Testis (tissue), 3 donors: Measurements from ENCODE around the gene REXO5. TPM values are rescaled to one million over a fixed set of nuclear protein-coding genes. Genes with fewer than 3 reads are reported as not detected.
"Not testable (repeated sequence)": the region's sequence is repeated elsewhere in the genome, so short reads cannot be mapped to it uniquely, and the experiment has no call there.

Source experiments
- DNase-seq: peaks from one replicate; pipeline ENCODE4 v3.0.0-alpha.2; 2019
- H3K27ac ChIP-seq, 2 donors: fragments of 200-600 bp; sonication (generic); one replicate each; pipeline ENCODE4 v1.5.1; 2019
- H3K27me3 ChIP-seq: fragments of 200-600 bp; sonication (generic); one replicate; pipeline ENCODE4 v1.5.1; 2019
- H3K36me3 ChIP-seq: fragments of 200-600 bp; sonication (generic); one replicate; pipeline ENCODE4 v1.5.1; 2017; ENCODE audit warnings: low read depth; ENCODE audit errors: missing control alignments
- H3K4me1 ChIP-seq: fragments of 200-600 bp; sonication (generic); one replicate; pipeline ENCODE4 v1.5.1; 2019
- H3K4me3 ChIP-seq, 2 donors: fragments of 200-600 bp; sonication (generic); one replicate each; pipeline ENCODE4 v1.5.1; 2017 to 2019
- H3K9me3 ChIP-seq: fragments of 200-600 bp; sonication (generic); one replicate; pipeline ENCODE4 v1.5.1; 2017
- POLR2A ChIP-seq: fragments of 450-650 bp; IDR thresholded peaks from one replicate; pipeline ENCODE4 v1.6.1; 2017; ENCODE audit warnings: antibody characterized with exemption, mild to moderate bottlenecking, moderate library complexity
- WGBS, 2 donors: methylation state at CpG; one replicate each; pipeline ENCODE4 v1.1.5; 2018; 5-methylcytosine and 5-hydroxymethylcytosine counted together
- intact Hi-C: fragments of 100-400 bp; cut with DNase I; formaldehyde crosslinking; loops from one replicate; pipeline ENCODE4 v1.15.1; 2023; ENCODE audit warnings: low total_unique reads
- polyA plus RNA-seq: library from polyadenylated mRNA; stranded (reverse); fragments of 350-450 nt; fragmentation: Illumina TruSeq; extraction: RNeasy Lipid Tissue Mini Kit (QIAGEN cat#74804); gene quantifications from one replicate; pipeline ENCODE4 v1.2.3, GENCODE V29; 2014; ENCODE audit warnings: low read depth, low replicate concordance; ENCODE audit not compliant: insufficient read depth
- total RNA-seq, 2 donors: library from RNA; depleted of rRNA; stranded (reverse); fragments of >200 nt; gene quantifications; one replicate each; pipeline ENCODE4 v1.2.3, GENCODE V29; 2016
- TF ChIP-seq, protein P1 (sequence below), 3 experiments: fragments of 450-650 bp in 2 of 3; fragments of 200-600 bp in 1 of 3; sonication (generic) in 1 of 3; IDR thresholded peaks; one replicate each; pipeline ENCODE4 v1.5.1; 2016 to 2019; ENCODE audit warnings: antibody characterized with exemption in 3 of 3, mild to moderate bottlenecking in 2 of 3, moderate library complexity in 1 of 3

The REXO5 gene
- total and polyA plus RNA-seq, 3 donors from 2014 or later: 228 to 991 (median 234) TPM

GRCh38 chr16:20798364-20798763 lies 8.0 kb upstream of the REXO5 start:
- 77 to 87% methylated on average over 2 of the region's 2 CpGs for WGBS, 2 donors
- Histone ChIP-seq H3K27ac (no peak overlapping the region), H3K4me1 (no peaks in the 10 kb centered on the region), H3K4me3 (no peak overlapping the region), H3K9me3 (no peaks in the 10 kb centered on the region), H3K36me3 (no peaks in the 10 kb centered on the region), H3K27me3 (no peaks in the 10 kb centered on the region)
- DNase-seq: no peak
- intact Hi-C loops: no loop called here
- no peak for TF ChIP-seq POLR2A
- TF ChIP-seq, protein P1, sequence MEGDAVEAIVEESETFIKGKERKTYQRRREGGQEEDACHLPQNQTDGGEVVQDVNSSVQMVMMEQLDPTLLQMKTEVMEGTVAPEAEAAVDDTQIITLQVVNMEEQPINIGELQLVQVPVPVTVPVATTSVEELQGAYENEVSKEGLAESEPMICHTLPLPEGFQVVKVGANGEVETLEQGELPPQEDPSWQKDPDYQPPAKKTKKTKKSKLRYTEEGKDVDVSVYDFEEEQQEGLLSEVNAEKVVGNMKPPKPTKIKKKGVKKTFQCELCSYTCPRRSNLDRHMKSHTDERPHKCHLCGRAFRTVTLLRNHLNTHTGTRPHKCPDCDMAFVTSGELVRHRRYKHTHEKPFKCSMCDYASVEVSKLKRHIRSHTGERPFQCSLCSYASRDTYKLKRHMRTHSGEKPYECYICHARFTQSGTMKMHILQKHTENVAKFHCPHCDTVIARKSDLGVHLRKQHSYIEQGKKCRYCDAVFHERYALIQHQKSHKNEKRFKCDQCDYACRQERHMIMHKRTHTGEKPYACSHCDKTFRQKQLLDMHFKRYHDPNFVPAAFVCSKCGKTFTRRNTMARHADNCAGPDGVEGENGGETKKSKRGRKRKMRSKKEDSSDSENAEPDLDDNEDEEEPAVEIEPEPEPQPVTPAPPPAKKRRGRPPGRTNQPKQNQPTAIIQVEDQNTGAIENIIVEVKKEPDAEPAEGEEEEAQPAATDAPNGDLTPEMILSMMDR (IDR thresholded peaks at IDR 0.05): no peak

GRCh38 chr16:20799599-20799998 lies 6.7 kb upstream of the REXO5 start:
- Histone ChIP-seq H3K4me1 (no peaks in the 10 kb centered on the region), H3K36me3 (no peaks in the 10 kb centered on the region), H3K4me3 (no peak overlapping the region), H3K27ac (no peak overlapping the region), H3K9me3 (no peaks in the 10 kb centered on the region), H3K27me3 (no peaks in the 10 kb centered on the region)
- no peak for DNase-seq
- TF ChIP-seq, protein P1 (IDR thresholded peaks at IDR 0.05): peak in 2 of 3 experiments; percentile 33 to 60
- no peak for TF ChIP-seq POLR2A
- 67 to 70% methylated on average over 2 of the region's 2 CpGs for WGBS, 2 donors
- intact Hi-C loops: no loop called here

DNA sequence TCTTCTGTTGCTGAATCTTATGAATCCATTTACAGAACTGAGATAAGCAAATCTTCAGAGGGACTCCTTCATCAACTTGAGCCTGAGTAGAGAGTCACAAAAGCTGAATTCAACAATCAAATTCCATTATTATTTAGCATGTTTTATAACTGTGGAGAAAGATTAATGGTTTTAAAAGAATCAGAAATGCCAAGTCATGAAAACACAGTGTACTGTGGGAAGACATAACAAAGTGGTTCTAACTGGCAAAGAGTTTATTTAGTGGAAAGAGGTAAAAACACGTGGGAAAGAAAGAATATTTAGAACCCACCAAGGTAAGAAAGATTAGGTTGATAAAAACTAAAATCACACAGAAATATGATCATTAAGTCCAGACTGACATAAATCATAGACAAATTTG lies 5.0 kb upstream of the REXO5 start:
- 41 to 54% methylated on average over 1 of the region's 1 CpG for WGBS, 2 donors
- no peaks in the 10 kb centered on the region for H3K27me3 ChIP-seq
- H3K4me3 ChIP-seq: no peak overlapping the region
- no peak for DNase-seq
- no peak overlapping the region for H3K27ac ChIP-seq
- TF ChIP-seq POLR2A: no peak
- TF ChIP-seq, protein P1 (IDR thresholded peaks at IDR 0.05): no peak
- intact Hi-C loops: no loop called here
- no peaks in the 10 kb centered on the region for H3K9me3 ChIP-seq
- no peaks in the 10 kb centered on the region for H3K36me3 ChIP-seq
- no peaks in the 10 kb centered on the region for H3K4me1 ChIP-seq

- no peaks in the 10 kb centered on the region for H3K36me3 ChIP-seq
- H3K9me3 ChIP-seq: no peaks in the 10 kb centered on the region
- H3K4me1 ChIP-seq: no peaks in the 10 kb centered on the region
- H3K4me3 ChIP-seq: no peak overlapping the region
- TF ChIP-seq, protein P1 (IDR thresholded peaks at IDR 0.05): no peak
- no peak for DNase-seq
- H3K27me3 ChIP-seq: no peaks in the 10 kb centered on the region
- intact Hi-C loops: no loop called here
- H3K27ac ChIP-seq: no peak overlapping the region
- WGBS, 2 donors: 92 to 95% methylated on average over 2 of the region's 2 CpGs
Measured at GRCh38 chr16:20803192-20803560, 3.2 kb upstream of the REXO5 start.

GRCh38 chr16:20803561-20804214 lies 2.6 kb upstream of the REXO5 start:
- DNase-seq: no peak
- no peak overlapping the region for H3K4me3 ChIP-seq
- WGBS, 2 donors: 88 to 93% methylated on average over 7 of the region's 7 CpGs
- H3K27ac ChIP-seq: no peak overlapping the region
- intact Hi-C loops: no loop called here
- no peaks in the 10 kb centered on the region for H3K36me3 ChIP-seq
- no peaks in the 10 kb centered on the region for H3K27me3 ChIP-seq
- TF ChIP-seq POLR2A: no peak
- TF ChIP-seq, protein P1 (IDR thresholded peaks at IDR 0.05): no peak
- no peaks in the 10 kb centered on the region for H3K4me1 ChIP-seq
- no peaks in the 10 kb centered on the region for H3K9me3 ChIP-seq

GRCh38 chr16:20805684-20806167 lies 601 bp upstream of the REXO5 start:
- H3K36me3 ChIP-seq, H3K27me3 ChIP-seq, H3K9me3 ChIP-seq, intact Hi-C loops, H3K4me1 ChIP-seq, DNase-seq: not testable (repeated sequence)
- Histone ChIP-seq H3K4me3 (peak overlapping the region; percentile 74 to 89), H3K27ac (peak overlapping the region; percentile 88 to 91)
- 1 to 6% methylated on average over 12 of the region's 12 CpGs for whole genome bisulfite sequencing, 2 donors
